Gastroesophageal sphincter (tissue), 4 donors: ENCODE results near the gene PRMT1. TPM values are rescaled to one million over a fixed set of nuclear protein-coding genes. Genes with fewer than 3 reads are reported as not detected.

ENCODE experiments used
- ATAC-seq: fragments of 150-250 bp; one replicate; pipeline ENCODE4 v1.9.1; 2016; ENCODE audit warnings: mild to moderate bottlenecking, moderate library complexity
- H3K27ac ChIP-seq, 4 donors: fragments of 200-600 bp; sonication (generic) in 3 of 4; 1 replicate in 3 of 4; 2 replicates in 1 of 4; pipeline ENCODE4 v1.5.1; 2016 to 2019
- H3K27me3 ChIP-seq: fragments of 200-600 bp; sonication (generic); one replicate; pipeline ENCODE4 v1.5.1; 2019
- H3K36me3 ChIP-seq, 2 donors: fragments of 200-600 bp; sonication (generic); one replicate each; pipeline ENCODE4 v1.5.1; 2019; ENCODE audit warnings: control low read depth in 1 of 2
- H3K4me1 ChIP-seq, 3 donors: fragments of 200-600 bp; sonication (generic); 1 replicate in 2 of 3; 2 replicates in 1 of 3; pipeline ENCODE4 v1.5.1; 2016 to 2019; ENCODE audit warnings: control low read depth in 2 of 3
- H3K4me3 ChIP-seq, 2 donors: fragments of 200-600 bp; sonication (generic); one replicate each; pipeline ENCODE4 v1.5.1; 2019; ENCODE audit warnings: mild to moderate bottlenecking in 1 of 2, moderate library complexity in 1 of 2
- H3K9me3 ChIP-seq, 3 donors: fragments of 200-600 bp; sonication (generic); one replicate each; pipeline ENCODE4 v1.5.1; 2017 to 2019; ENCODE audit warnings: control low read depth in 2 of 3
- CTCF ChIP-seq, 4 experiments: fragments of 200-600 bp in 2 of 4; fragments of 450-650 bp in 2 of 4; sonication (generic) in 1 of 4; IDR thresholded peaks; one replicate each; pipeline ENCODE4 v1.5.1; 2017 to 2019; ENCODE audit warnings: antibody characterized with exemption in 4 of 4, mild to moderate bottlenecking in 2 of 4, moderate library complexity in 2 of 4
- EP300 ChIP-seq: sonication (generic); formaldehyde crosslinking; IDR thresholded peaks from one replicate; pipeline ENCODE4 v1.6.1; 2017; ENCODE audit warnings: antibody characterized with exemption, mild to moderate bottlenecking
- POLR2A ChIP-seq, 2 donors: fragments of 450-650 bp; IDR thresholded peaks; one replicate each; pipeline ENCODE4 v1.6.1; 2017; ENCODE audit warnings: antibody characterized with exemption in 2 of 2, mild to moderate bottlenecking in 2 of 2, moderate library complexity in 1 of 2
- POLR2AphosphoS5 ChIP-seq: sonication (generic); formaldehyde crosslinking; IDR thresholded peaks from one replicate; pipeline ENCODE4 v1.6.1; 2017; ENCODE audit warnings: antibody characterized with exemption
- WGBS, 2 donors: methylation state at CpG; one replicate each; pipeline ENCODE4 v1.1.5; 2018; ENCODE audit warnings: low coverage in 1 of 2; 5-methylcytosine and 5-hydroxymethylcytosine counted together
- total RNA-seq, 4 donors: library from RNA; depleted of rRNA; stranded (reverse); fragments of >200 nt; gene quantifications; one replicate each; pipeline ENCODE4 v1.1.0, GENCODE V29; 2016

Gene PRMT1
- total RNA-seq, 4 donors from 2014 or later: 137 to 152 (median 146) TPM

GRCh38 chr19:49643466-49643865 lies 33.6 kb upstream of the PRMT1 start:
- TF ChIP-seq CTCF (IDR thresholded peaks at IDR 0.05): no peak
- TF ChIP-seq POLR2AphosphoS5: no peak
- TF ChIP-seq POLR2A (IDR thresholded peaks at IDR 0.05): no peak
- no peak for TF ChIP-seq EP300
- ATAC-seq: no peak
- Histone ChIP-seq H3K36me3 (peaks cover 0 to 38% of the 10 kb centered on the region in 2 donors), H3K27ac (no peak overlapping the region), H3K9me3 (no peaks in the 10 kb centered on the region), H3K4me3 (no peak overlapping the region), H3K4me1 (peaks cover 0 to 65% (median 25%) of the 10 kb centered on the region in 3 donors), H3K27me3 (no peaks in the 10 kb centered on the region)
- WGBS, 2 donors: 70 to 83% methylated on average over 1 to 2 of the region's 2 CpGs

- no peak overlapping the region for H3K27ac ChIP-seq
- H3K4me3 ChIP-seq: no peak overlapping the region
- H3K27me3 ChIP-seq: no peaks in the 10 kb centered on the region
- H3K9me3 ChIP-seq: no peaks in the 10 kb centered on the region
- TF ChIP-seq EP300 (no peak), POLR2A (IDR thresholded peaks at IDR 0.05) (no peak), POLR2AphosphoS5 (no peak), CTCF (IDR thresholded peaks at IDR 0.05) (no peak)
- 89% methylated on average over 6 of the region's 11 CpGs; no CpG with 5 or more reads in 1 of the 2 donors for WGBS, 2 donors
- H3K36me3 ChIP-seq: peaks cover 0 to 59% of the 10 kb centered on the region in 2 donors
- H3K4me1 ChIP-seq: peaks cover 0 to 52% (median 25%) of the 10 kb centered on the region in 3 donors
- ATAC-seq: no peak
These were observed 31.5 kb upstream of the PRMT1 start for GRCh38 chr19:49645592-49645991.

- WGBS, 2 donors: 77% methylated on average over 4 of the region's 13 CpGs; no CpG with 5 or more reads in 1 of the 2 donors
- Histone ChIP-seq H3K27me3 (no peaks in the 10 kb centered on the region), H3K27ac (no peak overlapping the region), H3K36me3 (peaks cover 0 to 63% of the 10 kb centered on the region in 2 donors), H3K4me3 (no peak overlapping the region), H3K4me1 (peaks cover 0 to 49% (median 25%) of the 10 kb centered on the region in 3 donors), H3K9me3 (no peaks in the 10 kb centered on the region)
- TF ChIP-seq POLR2A (IDR thresholded peaks at IDR 0.05) (no peak), POLR2AphosphoS5 (no peak), CTCF (IDR thresholded peaks at IDR 0.05) (no peak), EP300 (no peak)
- ATAC-seq: no peak
These were observed 31.1 kb upstream of the PRMT1 start for GRCh38 chr19:49645995-49646394.

- Histone ChIP-seq H3K9me3 (no peaks in the 10 kb centered on the region), H3K4me1 (peaks cover 0 to 43% (median 25%) of the 10 kb centered on the region in 3 donors), H3K27ac (no peak overlapping the region), H3K4me3 (no peak overlapping the region), H3K27me3 (no peaks in the 10 kb centered on the region), H3K36me3 (peaks cover 0 to 69% of the 10 kb centered on the region in 2 donors)
- no peak for TF ChIP-seq CTCF (IDR thresholded peaks at IDR 0.05)
- no peak for TF ChIP-seq EP300
- TF ChIP-seq POLR2A (IDR thresholded peaks at IDR 0.05): no peak
- ATAC-seq: no peak
- no CpG with 5 or more reads among the region's 17 CpGs for WGBS, 2 donors
These were observed 30.5 kb upstream of the PRMT1 start for GRCh38 chr19:49646586-49646985.

- Histone ChIP-seq H3K9me3 (no peaks in the 10 kb centered on the region), H3K27me3 (no peaks in the 10 kb centered on the region), H3K4me1 (peaks cover 0 to 6% (median 0%) of the 10 kb centered on the region in 3 donors), H3K4me3 (no peak overlapping the region), H3K27ac (no peak overlapping the region), H3K36me3 (peaks cover 0 to 100% of the 10 kb centered on the region in 2 donors)
- no peak for ATAC-seq
- no peak for TF ChIP-seq POLR2A (IDR thresholded peaks at IDR 0.05)
- no peak for TF ChIP-seq CTCF (IDR thresholded peaks at IDR 0.05)
- no peak for TF ChIP-seq EP300
- TF ChIP-seq POLR2AphosphoS5: no peak
- no CpG with 5 or more reads among the region's 72 CpGs for WGBS, 2 donors
These were observed 25.8 kb upstream of the PRMT1 start for GRCh38 chr19:49651029-49651819.
